ENCODE data around the gene ESYT3.

DNA sequence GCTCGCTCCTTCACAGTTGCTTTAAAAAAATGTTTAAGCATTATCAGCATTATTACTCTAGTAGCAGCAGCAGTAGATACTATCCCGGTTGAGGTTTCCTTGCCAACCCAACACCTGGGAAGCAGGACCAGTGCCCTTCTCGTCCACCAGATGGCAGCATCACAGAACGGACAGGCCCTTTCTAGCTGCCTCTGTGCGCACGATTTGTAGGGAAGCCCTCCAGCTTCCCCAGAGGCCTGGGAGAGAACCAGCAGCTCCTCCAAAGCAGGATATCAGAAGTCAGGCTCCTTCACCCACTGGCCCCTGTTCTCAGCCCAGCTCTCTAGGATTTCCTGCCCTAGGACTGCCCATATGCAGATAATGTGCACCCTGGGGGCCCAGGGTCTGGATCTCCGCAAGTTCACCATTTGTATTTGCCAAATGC is 16.8 kb upstream of the ESYT3 start:
- TF ChIP-seq EP300 (IDR thresholded peaks at IDR 0.05) = no peak
- TF ChIP-seq, protein P1, sequence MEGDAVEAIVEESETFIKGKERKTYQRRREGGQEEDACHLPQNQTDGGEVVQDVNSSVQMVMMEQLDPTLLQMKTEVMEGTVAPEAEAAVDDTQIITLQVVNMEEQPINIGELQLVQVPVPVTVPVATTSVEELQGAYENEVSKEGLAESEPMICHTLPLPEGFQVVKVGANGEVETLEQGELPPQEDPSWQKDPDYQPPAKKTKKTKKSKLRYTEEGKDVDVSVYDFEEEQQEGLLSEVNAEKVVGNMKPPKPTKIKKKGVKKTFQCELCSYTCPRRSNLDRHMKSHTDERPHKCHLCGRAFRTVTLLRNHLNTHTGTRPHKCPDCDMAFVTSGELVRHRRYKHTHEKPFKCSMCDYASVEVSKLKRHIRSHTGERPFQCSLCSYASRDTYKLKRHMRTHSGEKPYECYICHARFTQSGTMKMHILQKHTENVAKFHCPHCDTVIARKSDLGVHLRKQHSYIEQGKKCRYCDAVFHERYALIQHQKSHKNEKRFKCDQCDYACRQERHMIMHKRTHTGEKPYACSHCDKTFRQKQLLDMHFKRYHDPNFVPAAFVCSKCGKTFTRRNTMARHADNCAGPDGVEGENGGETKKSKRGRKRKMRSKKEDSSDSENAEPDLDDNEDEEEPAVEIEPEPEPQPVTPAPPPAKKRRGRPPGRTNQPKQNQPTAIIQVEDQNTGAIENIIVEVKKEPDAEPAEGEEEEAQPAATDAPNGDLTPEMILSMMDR (IDR thresholded peaks at IDR 0.05) = peak; percentile 58 to 91
- TF ChIP-seq POLR2AphosphoS5 (IDR thresholded peaks at IDR 0.05) = no peak

All from suprapubic skin (tissue), 4 donors.